Left lung (tissue), 10 donors: Measurements from ENCODE around the gene VCAN. TPM values are rescaled to one million over a fixed set of nuclear protein-coding genes. Genes with fewer than 3 reads are reported as not detected.
A peak's percentile ranks its signal among the peaks of the same experiment; 100 is the strongest.

Experiments
- ATAC-seq: fragments of 200-7000 bp; cut with Tn5 transposase; one replicate; pipeline ENCODE4 v1.9.1; 2020; ENCODE audit warnings: moderate library complexity
- DNase-seq, 4 donors: peaks; one replicate each; pipeline ENCODE4 v3.0.0-alpha.2; 2013 to 2020
- H3K27ac ChIP-seq, 2 donors: fragments of 200-600 bp; sonication (generic) in 1 of 2; one replicate each; pipeline versions ENCODE4 v1.5.0 to v1.8.0; 2020 to 2021
- H3K27me3 ChIP-seq, 2 donors: fragments of 200-600 bp; sonication (generic) in 1 of 2; one replicate each; pipeline versions ENCODE4 v1.5.0 to v1.8.0; 2020 to 2021
- H3K36me3 ChIP-seq, 2 donors: fragments of 200-600 bp; sonication (generic) in 1 of 2; one replicate each; pipeline versions ENCODE4 v1.5.0 to v1.8.0; 2020 to 2021
- H3K4me1 ChIP-seq, 2 donors: fragments of 200-600 bp; one replicate each; pipeline ENCODE4 v1.8.0; 2021
- H3K4me3 ChIP-seq, 2 donors: fragments of 200-600 bp; sonication (generic) in 1 of 2; one replicate each; pipeline versions ENCODE4 v1.5.0 to v1.8.0; 2020 to 2021; ENCODE audit warnings: mild to moderate bottlenecking in 1 of 2
- H3K9me3 ChIP-seq, 2 donors: fragments of 200-600 bp; sonication (generic) in 1 of 2; one replicate each; pipeline versions ENCODE4 v1.5.0 to v1.8.0; 2020 to 2021
- CTCF ChIP-seq, 2 donors: fragments of 200-600 bp; sonication (generic) in 1 of 2; IDR thresholded peaks; one replicate each; pipeline versions ENCODE4 v1.5.0 to v1.8.0; 2021; ENCODE audit warnings: antibody characterized with exemption in 2 of 2
- intact Hi-C, 2 donors: fragments of 100-400 bp; cut with DNase I; formaldehyde crosslinking; loops; one replicate each; pipeline versions ENCODE4 v1.11.2 to v1.14.2; 2022
- polyA plus RNA-seq, 6 donors: library from polyadenylated mRNA; unstranded; fragments of 120-200 nt; gene quantifications; one replicate each; pipeline ENCODE4 v1.2.1, GENCODE V29; 2013; ENCODE audit not compliant: insufficient read length in 6 of 6
- total RNA-seq, 2 donors: library from RNA; stranded (reverse); fragmentation: NEBNext Ultra II Directional; extraction: Animal tissue kit (Norgen Biotek cat#: 25700); gene quantifications; one replicate each; pipeline ENCODE4 v1.2.1, GENCODE V29; 2021
- donor health status: DM: no; HTN: yes; CAD: no.
- donor health status: DM: no; HTN: no; CAD: no.

The VCAN gene
- total and polyA plus RNA-seq, 8 donors = 217 to 598 (median 513) TPM

GRCh38 chr5:83475391-83475863 is 3.9 kb downstream of the VCAN start:
- intact Hi-C loops = loop anchor here in 1 of 2 donors (10.0 kb wide), 1 partner anchor 1121 kb away; no protein-coding TSS in a partner anchor
- DNase-seq = peak in 2 of 4 donors; percentile 36 to 38

GRCh38 chr5:83475935-83476814 is 4.6 kb downstream of the VCAN start:
- H3K27me3 ChIP-seq = peaks cover 12 to 78% of the 10 kb centered on the region in 2 donors
- intact Hi-C loops = loop anchor here in 1 of 2 donors (10.0 kb wide), 1 partner anchor 1121 kb away; no protein-coding TSS in a partner anchor
- DNase-seq (peak in 1 of 4 donors; percentile 13), ATAC-seq (no peak)
- H3K27ac ChIP-seq = peak overlapping the region in 1 of 2 donors; percentile 84
- no peaks in the 10 kb centered on the region for H3K9me3 ChIP-seq
- H3K36me3 ChIP-seq = no peaks in the 10 kb centered on the region
- H3K4me3 ChIP-seq = peak overlapping the region in 1 of 2 donors; percentile 55
- no peak for TF ChIP-seq CTCF (IDR thresholded peaks at IDR 0.05)
- peaks cover 2 to 46% of the 10 kb centered on the region in 2 donors for H3K4me1 ChIP-seq

More at GRCh38 chr5:83475391-83475863, 3.9 kb downstream of the VCAN start:
- H3K4me1 ChIP-seq = peaks cover 2 to 51% of the 10 kb centered on the region in 2 donors
- TF ChIP-seq CTCF (IDR thresholded peaks at IDR 0.05) = no peak
- no peaks in the 10 kb centered on the region for H3K36me3 ChIP-seq
- H3K4me3 ChIP-seq = peak overlapping the region; percentile 39 to 55
- H3K9me3 ChIP-seq = no peaks in the 10 kb centered on the region
- H3K27me3 ChIP-seq = peaks cover 12 to 85% of the 10 kb centered on the region in 2 donors
- ATAC-seq = no peak
- peak overlapping the region; percentile 80 to 84 for H3K27ac ChIP-seq

GRCh38 chr5:83482961-83483360 is 11.4 kb downstream of the VCAN start:
- TF ChIP-seq CTCF (IDR thresholded peaks at IDR 0.05) = no peak

GRCh38 chr5:83484294-83484693 is 12.8 kb downstream of the VCAN start:
- DNase-seq (no peak), ATAC-seq (no peak)
- Histone ChIP-seq H3K27me3 (no peaks in the 10 kb centered on the region), H3K4me3 (no peak overlapping the region), H3K27ac (no peak overlapping the region), H3K4me1 (peaks cover 0 to 5% of the 10 kb centered on the region in 2 donors), H3K36me3 (peaks cover 0 to 4% of the 10 kb centered on the region in 2 donors), H3K9me3 (no peaks in the 10 kb centered on the region)
- intact Hi-C loops = no loop called here
- TF ChIP-seq CTCF (IDR thresholded peaks at IDR 0.05) = no peak

More at GRCh38 chr5:83482961-83483360, 11.4 kb downstream of the VCAN start:
- Histone ChIP-seq H3K4me1 (peaks cover 0 to 5% of the 10 kb centered on the region in 2 donors), H3K36me3 (peaks cover 0 to 4% of the 10 kb centered on the region in 2 donors), H3K4me3 (no peak overlapping the region), H3K27ac (no peak overlapping the region), H3K9me3 (no peaks in the 10 kb centered on the region), H3K27me3 (peaks cover 0 to 10% of the 10 kb centered on the region in 2 donors)
- intact Hi-C loops = no loop called here
- DNase-seq = no peak
- ATAC-seq = no peak

- Histone ChIP-seq H3K4me1 (peaks cover 0 to 5% of the 10 kb centered on the region in 2 donors), H3K9me3 (no peaks in the 10 kb centered on the region), H3K4me3 (no peak overlapping the region), H3K36me3 (peaks cover 0 to 17% of the 10 kb centered on the region in 2 donors), H3K27me3 (no peaks in the 10 kb centered on the region), H3K27ac (no peak overlapping the region)
- DNase-seq (no peak), ATAC-seq (no peak)
- intact Hi-C loops = no loop called here
- TF ChIP-seq CTCF (IDR thresholded peaks at IDR 0.05) = no peak
Measured at GRCh38 chr5:83485842-83486241, 14.3 kb downstream of the VCAN start.
